OCI-LY3 (cell line): Measurements from ENCODE around the gene CARS1.

Experiments used
- H2AFZ ChIP-seq: fragments of 200-600, 300-600 bp; shearing (Covaris generic); 2 replicates; pipeline ENCODE4 v1.6.0; 2014; ENCODE audit warnings: antibody characterized with exemption, low read depth, low read length
- H3K27ac ChIP-seq: fragments of 200-600, 300-600 bp; sonication (generic); 2 replicates; pipeline ENCODE4 v1.5.1; 2014; ENCODE audit warnings: mild to moderate bottlenecking, low read length, moderate library complexity, mixed read lengths
- H3K27me3 ChIP-seq: fragments of 200-600, 300-600 bp; sonication (generic); 2 replicates; pipeline ENCODE4 v1.6.1; 2014; ENCODE audit warnings: low read depth, low read length, mixed read lengths
- H3K36me3 ChIP-seq: fragments of 200-600, 300-600 bp; sonication (generic); replicated peaks from 2 replicates; pipeline ENCODE3; 2014; ENCODE audit warnings: low read depth, low read length, mixed read lengths
- H3K4me1 ChIP-seq: fragments of 300-600, 200-600 bp; sonication (generic); 2 replicates; pipeline ENCODE4 v1.6.1; 2014; ENCODE audit warnings: low read length, mixed read lengths
- H3K4me2 ChIP-seq: fragments of 200-600, 300-600 bp; sonication (generic); 2 replicates; pipeline ENCODE4 v1.6.1; 2014; ENCODE audit warnings: low read length, mixed read lengths
- H3K4me3 ChIP-seq: fragments of 300-600, 200-600 bp; sonication (generic); 2 replicates; pipeline ENCODE4 v1.5.1; 2014; ENCODE audit warnings: antibody characterized with exemption, mild to moderate bottlenecking, low read length, moderate library complexity
- H3K79me2 ChIP-seq: fragments of 300-600, 200-600 bp; shearing (Covaris generic); 2 replicates; pipeline ENCODE4 v1.6.1; 2014; ENCODE audit warnings: mild to moderate bottlenecking, low read length, mixed read lengths
- H3K9ac ChIP-seq: fragments of 300-600, 200-600 bp; shearing (Covaris generic); 2 replicates; pipeline ENCODE4 v1.6.0; 2014; ENCODE audit warnings: mild to moderate bottlenecking, low read length, moderate library complexity
- H3K9me3 ChIP-seq: fragments of 200-600, 300-600 bp; shearing (Covaris generic); 2 replicates; pipeline ENCODE4 v1.6.1; 2014; ENCODE audit warnings: low read length, mixed read lengths; ENCODE audit not compliant: insufficient read depth
- H4K20me1 ChIP-seq: fragments of 200-600, 300-600 bp; sonication (generic); 2 replicates; pipeline ENCODE4 v1.6.1; 2016; ENCODE audit warnings: low read length, mixed read lengths; ENCODE audit not compliant: insufficient read depth
- EZH2phosphoT487 ChIP-seq: fragments of 200-600 bp; shearing (Covaris generic); IDR thresholded peaks from 2 replicates; pipeline ENCODE4 v1.6.1; 2018; ENCODE audit warnings: antibody characterized with exemption, mixed run types, low read depth
- TF ChIP-seq, protein P1 (sequence below): fragments of 200-600, 300-600 bp; sonication (generic); IDR thresholded peaks from 2 replicates; pipeline ENCODE4 v1.5.1; 2014; ENCODE audit warnings: antibody characterized with exemption, low read length, low read depth

CARS1 gene

GRCh38 chr11:3046641-3047040, 10.6 kb downstream of the CARS1 start:
- Histone ChIP-seq H3K4me2 (no peak overlapping the region), H3K4me1 (peaks cover 27% of the 10 kb centered on the region), H3K27ac (no peak overlapping the region), H3K4me3 (no peak overlapping the region), H3K36me3 (peaks cover 17% of the 10 kb centered on the region), H3K79me2 (peaks cover 85% of the 10 kb centered on the region), H3K27me3 (no peaks in the 10 kb centered on the region), H4K20me1 (peaks cover 55% of the 10 kb centered on the region), H2AFZ (no peak overlapping the region), H3K9me3 (no peaks in the 10 kb centered on the region), H3K9ac (no peak overlapping the region)
- no peak for TF ChIP-seq EZH2phosphoT487
- TF ChIP-seq, protein P1, sequence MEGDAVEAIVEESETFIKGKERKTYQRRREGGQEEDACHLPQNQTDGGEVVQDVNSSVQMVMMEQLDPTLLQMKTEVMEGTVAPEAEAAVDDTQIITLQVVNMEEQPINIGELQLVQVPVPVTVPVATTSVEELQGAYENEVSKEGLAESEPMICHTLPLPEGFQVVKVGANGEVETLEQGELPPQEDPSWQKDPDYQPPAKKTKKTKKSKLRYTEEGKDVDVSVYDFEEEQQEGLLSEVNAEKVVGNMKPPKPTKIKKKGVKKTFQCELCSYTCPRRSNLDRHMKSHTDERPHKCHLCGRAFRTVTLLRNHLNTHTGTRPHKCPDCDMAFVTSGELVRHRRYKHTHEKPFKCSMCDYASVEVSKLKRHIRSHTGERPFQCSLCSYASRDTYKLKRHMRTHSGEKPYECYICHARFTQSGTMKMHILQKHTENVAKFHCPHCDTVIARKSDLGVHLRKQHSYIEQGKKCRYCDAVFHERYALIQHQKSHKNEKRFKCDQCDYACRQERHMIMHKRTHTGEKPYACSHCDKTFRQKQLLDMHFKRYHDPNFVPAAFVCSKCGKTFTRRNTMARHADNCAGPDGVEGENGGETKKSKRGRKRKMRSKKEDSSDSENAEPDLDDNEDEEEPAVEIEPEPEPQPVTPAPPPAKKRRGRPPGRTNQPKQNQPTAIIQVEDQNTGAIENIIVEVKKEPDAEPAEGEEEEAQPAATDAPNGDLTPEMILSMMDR: no peak

DNA sequence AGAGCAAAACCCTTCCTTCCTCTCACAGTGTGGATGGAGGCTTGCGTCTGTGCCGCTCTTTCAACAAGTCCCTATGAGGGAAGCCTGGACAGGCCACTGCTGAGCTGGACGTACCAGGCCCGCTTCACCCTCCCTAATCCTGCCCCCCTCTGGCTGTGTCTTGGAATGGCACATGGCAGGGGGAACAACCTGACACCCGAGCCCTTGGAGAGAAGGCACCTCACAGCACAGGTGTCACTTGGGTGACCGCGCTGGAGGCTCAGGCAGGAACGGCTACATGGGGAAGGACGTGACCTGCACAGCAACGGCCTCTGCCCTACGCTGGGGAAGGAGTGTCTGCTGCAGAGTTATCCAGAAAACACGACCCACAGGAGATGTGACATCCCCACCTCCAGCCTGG, 11.0 kb downstream of the CARS1 start:
- Histone ChIP-seq H3K27me3 (no peaks in the 10 kb centered on the region), H3K9ac (no peak overlapping the region), H4K20me1 (peaks cover 50% of the 10 kb centered on the region), H3K27ac (no peak overlapping the region), H3K4me3 (no peak overlapping the region), H2AFZ (no peak overlapping the region), H3K36me3 (peaks cover 19% of the 10 kb centered on the region), H3K9me3 (no peaks in the 10 kb centered on the region), H3K4me1 (peaks cover 23% of the 10 kb centered on the region), H3K79me2 (peaks cover 80% of the 10 kb centered on the region), H3K4me2 (no peak overlapping the region)
- no peak for TF ChIP-seq EZH2phosphoT487
- TF ChIP-seq, protein P1: peak; percentile 33

DNA sequence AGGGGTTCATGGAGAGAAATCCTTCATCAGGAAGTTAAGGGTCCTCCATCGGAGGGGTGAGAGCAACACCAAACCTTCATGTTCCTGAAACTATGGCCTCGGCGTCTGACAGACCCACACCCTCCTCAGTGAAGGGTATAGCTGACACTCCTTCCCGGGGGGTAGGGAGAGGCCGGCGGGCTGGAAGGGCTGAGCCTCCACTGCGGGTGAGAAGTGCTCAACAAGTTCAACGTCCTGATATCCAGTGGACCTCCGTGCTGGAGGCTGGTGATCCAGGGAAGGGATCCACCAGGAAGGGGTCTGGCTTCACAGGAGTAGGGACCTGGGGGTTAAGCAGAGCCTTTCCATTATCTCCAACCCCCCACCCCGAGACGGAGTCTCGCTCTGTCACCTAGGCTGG, 12.3 kb downstream of the CARS1 start:
- H3K4me2 ChIP-seq: no peak overlapping the region
- no peak overlapping the region for H2AFZ ChIP-seq
- H3K9me3 ChIP-seq: no peaks in the 10 kb centered on the region
- peaks cover 10% of the 10 kb centered on the region for H3K4me1 ChIP-seq
- peaks cover 47% of the 10 kb centered on the region for H4K20me1 ChIP-seq
- no peak overlapping the region for H3K9ac ChIP-seq
- TF ChIP-seq EZH2phosphoT487: no peak
- TF ChIP-seq, protein P1: no peak
- H3K36me3 ChIP-seq: peaks cover 26% of the 10 kb centered on the region
- no peak overlapping the region for H3K4me3 ChIP-seq
- no peaks in the 10 kb centered on the region for H3K27me3 ChIP-seq
- no peak overlapping the region for H3K27ac ChIP-seq
- H3K79me2 ChIP-seq: peaks cover 68% of the 10 kb centered on the region

- TF ChIP-seq, protein P1: no peak
- no peak for TF ChIP-seq EZH2phosphoT487
- Histone ChIP-seq H3K9ac (no peak overlapping the region), H3K9me3 (no peaks in the 10 kb centered on the region), H3K4me3 (no peak overlapping the region), H4K20me1 (peaks cover 41% of the 10 kb centered on the region), H3K4me1 (peaks cover 3% of the 10 kb centered on the region), H3K4me2 (no peak overlapping the region), H3K79me2 (peaks cover 61% of the 10 kb centered on the region), H3K36me3 (peaks cover 34% of the 10 kb centered on the region), H3K27ac (no peak overlapping the region), H2AFZ (no peak overlapping the region), H3K27me3 (no peaks in the 10 kb centered on the region)
Measured at GRCh38 chr11:3044004-3044403, 13.2 kb downstream of the CARS1 start.
